SW480 (cell line): Measurements from ENCODE around the gene ERF.
A peak's percentile ranks its signal among the peaks of the same experiment; 100 is the strongest.

Experiments
- DNase-seq: peaks from one replicate; pipeline ENCODE4 v3.0.0-alpha.2; 2016; ENCODE audit warnings: low spot score

Gene ERF

GRCh38 chr19:42214810-42215485 lies 40.0 kb downstream of the ERF start:
- DNase-seq: no peak

- no peak for DNase-seq
Measured at GRCh38 chr19:42212886-42213285, 42.0 kb downstream of the ERF start.

DNA sequence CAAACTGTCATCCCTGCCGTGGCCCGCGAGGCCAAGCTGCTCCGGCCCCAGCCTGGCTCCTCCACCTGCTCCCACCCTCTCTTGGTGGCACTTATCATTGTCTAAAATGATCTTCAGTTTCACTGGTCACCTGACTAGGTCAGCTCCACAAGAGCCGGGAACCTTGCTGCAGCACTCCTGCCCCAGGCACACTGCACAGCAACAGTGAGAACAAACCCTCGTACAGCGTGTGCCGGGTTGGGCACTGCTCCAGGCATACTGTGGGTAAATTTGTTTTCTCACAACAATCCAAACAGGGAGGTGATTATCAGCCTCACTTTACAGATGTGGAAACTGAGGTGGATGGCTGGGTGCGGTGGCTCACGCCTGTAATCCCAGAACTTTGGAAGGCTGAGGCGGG lies 46.3 kb downstream of the ERF start:
- no peak for DNase-seq

DNA sequence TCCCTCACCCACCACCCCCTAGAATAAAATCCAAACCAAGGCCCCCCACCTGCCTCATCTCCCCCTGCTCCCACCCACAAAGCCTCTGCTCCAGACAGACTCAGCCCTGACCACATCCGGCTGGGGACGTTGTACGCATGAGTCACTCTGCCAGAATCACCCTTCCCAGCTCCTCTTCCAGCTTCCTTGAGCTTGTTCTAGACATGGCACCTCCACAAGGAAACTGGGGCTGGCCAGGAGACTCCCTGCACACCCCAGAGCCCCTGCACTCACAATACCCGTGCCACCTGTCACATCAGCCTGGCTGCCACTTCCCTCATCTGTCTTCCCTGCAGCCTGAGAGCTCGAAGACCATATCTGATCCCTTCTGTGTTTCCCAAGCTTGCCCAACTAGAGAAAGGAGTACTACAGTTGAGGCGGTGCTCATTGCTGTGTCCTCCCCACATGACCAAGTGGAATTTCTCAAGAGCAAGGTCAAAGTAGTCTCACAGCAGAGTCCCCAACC lies 47.1 kb downstream of the ERF start:
- peak; percentile 47 for DNase-seq

- peak; percentile 31 for DNase-seq
Measured at GRCh38 chr19:42206871-42207755, 47.8 kb downstream of the ERF start.

- no peak for DNase-seq
Measured at GRCh38 chr19:42204664-42205063, 50.3 kb downstream of the ERF start.

GRCh38 chr19:42203700-42204099 lies 51.2 kb downstream of the ERF start:
- DNase-seq: no peak

- DNase-seq: no peak
Measured at GRCh38 chr19:42202290-42202880, 52.5 kb downstream of the ERF start.

GRCh38 chr19:42201489-42202289 lies 53.2 kb downstream of the ERF start:
- DNase-seq: no peak

- no peak for DNase-seq
Measured at GRCh38 chr19:42200116-42200715, 54.7 kb downstream of the ERF start.

DNA sequence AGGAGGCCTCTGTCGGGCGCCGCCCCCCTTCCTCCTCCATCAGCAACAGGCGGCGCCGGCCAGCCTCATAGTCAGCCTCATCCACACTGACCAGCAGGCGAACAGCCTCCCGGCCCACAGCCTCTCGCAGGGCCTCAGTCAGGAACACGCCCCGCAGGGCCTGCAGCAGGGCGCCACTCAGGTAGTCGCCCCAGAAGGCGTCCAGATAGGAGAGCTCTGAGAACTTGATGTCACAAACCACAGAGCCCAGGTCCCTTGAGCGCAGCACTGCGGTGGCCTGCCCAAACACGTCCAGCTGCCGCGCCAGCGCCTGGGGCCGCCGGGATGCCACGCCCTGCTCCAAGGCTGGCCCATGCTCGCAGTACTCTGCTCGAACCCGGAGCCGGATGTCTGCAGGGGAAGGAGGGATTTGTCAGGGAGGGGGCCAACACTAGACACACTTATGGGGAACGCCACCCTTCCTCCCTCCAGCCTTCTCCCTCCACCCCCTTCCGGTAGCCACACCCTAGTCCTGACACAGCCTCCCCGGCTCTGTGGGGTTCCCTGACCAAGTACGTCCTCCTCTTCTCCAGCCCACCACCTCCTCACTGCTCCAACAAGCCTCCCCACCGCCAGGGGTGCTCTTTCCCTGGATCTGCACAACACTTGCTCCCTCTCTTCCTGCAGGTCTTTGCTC lies 55.4 kb downstream of the ERF start:
- DNase-seq: peak; percentile 78

DNA sequence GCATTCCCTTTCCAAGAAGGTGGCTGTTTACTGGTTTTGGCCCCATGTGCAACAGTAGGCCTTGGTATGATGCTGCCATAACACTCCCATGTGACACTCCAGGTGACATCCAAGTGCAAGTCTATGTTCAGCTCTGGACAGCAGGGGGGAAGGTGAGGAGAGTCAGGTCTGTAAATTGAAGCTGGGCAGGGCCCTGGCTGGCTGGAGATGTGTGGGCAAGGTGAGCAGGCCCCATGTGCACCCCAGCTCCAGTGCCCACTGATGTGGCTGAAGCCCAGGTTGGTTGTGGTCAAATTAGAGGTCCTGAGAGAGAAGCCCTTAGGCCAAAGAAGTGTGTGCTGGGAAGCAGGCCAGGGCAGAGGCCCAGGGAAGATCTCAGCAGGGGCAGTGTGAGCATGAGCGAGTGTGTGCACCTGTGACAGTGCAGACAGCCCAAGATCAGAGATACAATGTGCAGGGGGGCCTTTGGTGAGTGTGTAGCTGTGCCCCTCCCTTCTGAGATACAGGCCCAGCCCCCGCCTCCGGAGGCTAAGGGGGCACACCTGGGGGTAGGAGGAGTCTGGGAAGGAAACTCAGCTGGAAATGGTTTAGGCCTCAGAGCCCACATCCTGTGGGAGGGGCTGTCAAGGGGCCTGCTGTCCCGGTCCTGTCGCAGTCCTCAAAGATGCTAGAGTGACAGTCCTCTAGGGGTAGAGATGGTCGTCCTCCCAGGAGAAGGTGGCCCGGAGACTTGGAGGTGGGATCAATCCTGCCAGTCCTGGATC lies 56.1 kb downstream of the ERF start:
- DNase-seq: peak; percentile 36
